HG03354 (cell line): ENCODE results near the gene RAB35.

ENCODE experiments used
- ATAC-seq: cut with Tn5 transposase; IDR thresholded peaks from one replicate; pipeline ENCODE4 v1.9.1; 2021; ENCODE audit warnings: mild to moderate bottlenecking; ENCODE audit not compliant: unreplicated experiment, poor library complexity, severe bottlenecking

RAB35 gene

GRCh38 chr12:120110550-120111501 is 5.7 kb downstream of the RAB35 start:
- ATAC-seq = peak; percentile 70

GRCh38 chr12:120109570-120110267 is 6.8 kb downstream of the RAB35 start:
- no peak for ATAC-seq

- no peak for ATAC-seq
Observed at GRCh38 chr12:120106151-120106550, 10.4 kb downstream of the RAB35 start.

- ATAC-seq = no peak
Observed at GRCh38 chr12:120103371-120103770, 13.2 kb downstream of the RAB35 start.

GRCh38 chr12:120103044-120103338 is 13.6 kb downstream of the RAB35 start:
- ATAC-seq = no peak

GRCh38 chr12:120102189-120103043 is 14.1 kb downstream of the RAB35 start:
- no peak for ATAC-seq

- no peak for ATAC-seq
Observed at GRCh38 chr12:120101617-120102016, 14.9 kb downstream of the RAB35 start.

- ATAC-seq = no peak
Observed at GRCh38 chr12:120101182-120101581, 15.4 kb downstream of the RAB35 start.

- no peak for ATAC-seq
Observed at GRCh38 chr12:120100630-120101029, 15.9 kb downstream of the RAB35 start.

- ATAC-seq = no peak
Observed at GRCh38 chr12:120099738-120100137, 16.8 kb downstream of the RAB35 start.

- ATAC-seq = no peak
Observed at GRCh38 chr12:120098756-120099470, 17.6 kb downstream of the RAB35 start.

GRCh38 chr12:120096671-120097202 is 19.8 kb downstream of the RAB35 start:
- no peak for ATAC-seq

GRCh38 chr12:120095736-120096135 is 20.8 kb downstream of the RAB35 start:
- no peak for ATAC-seq

GRCh38 chr12:120095331-120095730 is 21.2 kb downstream of the RAB35 start:
- no peak for ATAC-seq

- ATAC-seq = no peak
Observed at GRCh38 chr12:120094485-120094884, 22.1 kb downstream of the RAB35 start.

GRCh38 chr12:120093592-120094355 is 22.8 kb downstream of the RAB35 start:
- ATAC-seq = no peak

GRCh38 chr12:120093336-120093591 is 23.3 kb downstream of the RAB35 start:
- ATAC-seq = no peak

GRCh38 chr12:120092551-120093335 is 23.8 kb downstream of the RAB35 start:
- no peak for ATAC-seq
